GM21528 (cell line): ENCODE data around the gene SIRT3.
"Not testable (repeated sequence)": the region's sequence is repeated elsewhere in the genome, so short reads cannot be mapped to it uniquely, and the experiment has no call there.

Source experiments
- ATAC-seq: cut with Tn5 transposase; IDR thresholded peaks from one replicate; pipeline ENCODE4 v1.9.1; 2021; ENCODE audit warnings: mild to moderate bottlenecking, moderate library complexity; ENCODE audit not compliant: unreplicated experiment, low FRiP score

Gene SIRT3

DNA sequence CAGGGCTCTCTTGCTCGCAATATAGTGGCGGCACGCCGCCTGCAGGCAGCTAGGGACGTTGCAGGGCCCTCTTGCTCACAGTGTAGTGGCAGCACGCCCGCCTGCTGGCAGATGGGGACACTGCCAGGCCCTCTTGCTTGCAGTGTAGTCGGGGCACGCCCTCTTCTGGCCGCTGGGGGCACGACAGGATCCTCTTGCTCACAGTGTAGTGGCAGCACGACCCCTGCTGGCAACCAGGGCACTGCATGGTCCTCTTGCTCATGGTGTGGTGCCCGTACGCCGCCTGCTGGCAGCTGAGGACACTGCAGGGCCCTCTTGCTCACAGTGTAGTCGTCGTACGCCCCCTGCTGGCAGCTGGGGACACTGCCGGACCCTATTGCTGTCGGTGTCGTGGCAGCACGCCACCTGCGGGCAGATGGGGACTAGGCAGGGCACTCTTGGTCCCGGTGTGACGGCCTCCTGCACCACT lies 46.3 kb downstream of the SIRT3 start:
- peak; percentile 73 for ATAC-seq

DNA sequence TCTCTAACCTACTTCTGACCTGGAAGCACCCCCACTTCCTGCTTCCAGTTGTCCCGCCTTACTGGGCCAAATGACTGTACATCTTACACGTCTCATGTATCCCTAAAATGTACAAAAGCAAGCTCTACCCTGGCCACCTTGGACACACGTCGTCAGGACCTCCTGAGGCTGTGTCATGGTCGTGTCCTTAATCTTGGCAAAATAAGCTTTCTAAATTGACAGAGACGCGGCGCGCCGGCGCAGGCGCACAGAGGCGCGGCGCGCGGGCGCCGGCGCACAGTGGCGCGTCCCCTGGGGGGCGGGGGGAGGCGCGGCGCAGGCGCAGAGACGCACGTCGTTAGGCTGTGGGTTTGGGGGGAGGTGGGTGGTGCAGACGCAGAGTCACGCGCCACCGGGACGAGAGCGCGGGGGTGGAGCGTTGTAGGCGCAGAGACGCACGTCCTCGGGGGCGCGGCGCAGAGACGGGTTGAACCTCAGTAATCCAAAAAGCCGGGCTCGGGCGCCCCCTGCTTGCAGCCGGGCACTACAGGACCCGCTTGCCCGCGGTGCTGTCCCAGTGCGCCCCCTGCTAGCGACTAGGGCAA lies 46.9 kb downstream of the SIRT3 start:
- peak; percentile 36 for ATAC-seq

GRCh38 chr11:180242-180641 lies 55.9 kb downstream of the SIRT3 start:
- not testable (repeated sequence) for ATAC-seq
